HFFc6 (cell line): ENCODE results near the gene FPR3. TPM values are rescaled to one million over a fixed set of nuclear protein-coding genes. Genes with fewer than 3 reads are reported as not detected.
"Not testable (repeated sequence)": the region's sequence is repeated elsewhere in the genome, so short reads cannot be mapped to it uniquely, and the experiment has no call there.

Experiments
- DNase-seq: peaks from one replicate; pipeline ENCODE4 v3.0.0-alpha.2; 2018
- H3K27ac Mint-ChIP-seq: 2 replicates; pipeline ENCODE4 v1.8.0; 2020; ENCODE audit warnings: mild to moderate bottlenecking, mixed read lengths
- H3K27me3 Mint-ChIP-seq: 2 replicates; pipeline ENCODE4 v1.8.0; 2021; ENCODE audit warnings: mild to moderate bottlenecking, moderate library complexity, mixed read lengths; ENCODE audit not compliant: insufficient read depth
- H3K36me3 Mint-ChIP-seq: 2 replicates; pipeline ENCODE4 v1.8.0; 2021; ENCODE audit warnings: low read depth, mixed read lengths
- H3K4me1 Mint-ChIP-seq: 2 replicates; pipeline ENCODE4 v1.8.0; 2020; ENCODE audit warnings: low read depth, mixed read lengths
- H3K4me3 Mint-ChIP-seq: 2 replicates; pipeline ENCODE4 v1.8.0; 2020; ENCODE audit warnings: mild to moderate bottlenecking, moderate library complexity, mixed read lengths
- H3K9me3 Mint-ChIP-seq: 2 replicates; pipeline ENCODE4 v1.8.0; 2020; ENCODE audit warnings: mild to moderate bottlenecking, mixed read lengths
- total RNA-seq, 6 experiments: library from RNA; stranded (reverse); fragmentation: NEBNext Ultra II Directional; extraction: Animal tissue kit (Norgen Biotek cat#: 25700); gene quantifications; 2 replicates in 1 of 6; 3 replicates in 5 of 6; pipeline ENCODE4 v1.2.3, GENCODE V29; 2021
- TF ChIP-seq, protein P1 (sequence below): fragments of 200-600 bp; sonication (generic); IDR thresholded peaks from 2 replicates; pipeline ENCODE4 v1.5.0; 2021; ENCODE audit warnings: antibody characterized with exemption, mild to moderate bottlenecking

The FPR3 gene
- total RNA-seq, 6 experiments from 2014 or later, result not detected

GRCh38 chr19:51803519-51803918 is 8.6 kb downstream of the FPR3 start:
- no peaks in the 10 kb centered on the region for H3K27me3 Mint-ChIP-seq
- no peak for DNase-seq
- H3K4me3 Mint-ChIP-seq, result no peak overlapping the region
- no peaks in the 10 kb centered on the region for H3K9me3 Mint-ChIP-seq
- TF ChIP-seq, protein P1, sequence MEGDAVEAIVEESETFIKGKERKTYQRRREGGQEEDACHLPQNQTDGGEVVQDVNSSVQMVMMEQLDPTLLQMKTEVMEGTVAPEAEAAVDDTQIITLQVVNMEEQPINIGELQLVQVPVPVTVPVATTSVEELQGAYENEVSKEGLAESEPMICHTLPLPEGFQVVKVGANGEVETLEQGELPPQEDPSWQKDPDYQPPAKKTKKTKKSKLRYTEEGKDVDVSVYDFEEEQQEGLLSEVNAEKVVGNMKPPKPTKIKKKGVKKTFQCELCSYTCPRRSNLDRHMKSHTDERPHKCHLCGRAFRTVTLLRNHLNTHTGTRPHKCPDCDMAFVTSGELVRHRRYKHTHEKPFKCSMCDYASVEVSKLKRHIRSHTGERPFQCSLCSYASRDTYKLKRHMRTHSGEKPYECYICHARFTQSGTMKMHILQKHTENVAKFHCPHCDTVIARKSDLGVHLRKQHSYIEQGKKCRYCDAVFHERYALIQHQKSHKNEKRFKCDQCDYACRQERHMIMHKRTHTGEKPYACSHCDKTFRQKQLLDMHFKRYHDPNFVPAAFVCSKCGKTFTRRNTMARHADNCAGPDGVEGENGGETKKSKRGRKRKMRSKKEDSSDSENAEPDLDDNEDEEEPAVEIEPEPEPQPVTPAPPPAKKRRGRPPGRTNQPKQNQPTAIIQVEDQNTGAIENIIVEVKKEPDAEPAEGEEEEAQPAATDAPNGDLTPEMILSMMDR, result no peak
- no peak overlapping the region for H3K27ac Mint-ChIP-seq
- H3K4me1 Mint-ChIP-seq, result peaks cover 73% of the 10 kb centered on the region
- no peaks in the 10 kb centered on the region for H3K36me3 Mint-ChIP-seq

DNA sequence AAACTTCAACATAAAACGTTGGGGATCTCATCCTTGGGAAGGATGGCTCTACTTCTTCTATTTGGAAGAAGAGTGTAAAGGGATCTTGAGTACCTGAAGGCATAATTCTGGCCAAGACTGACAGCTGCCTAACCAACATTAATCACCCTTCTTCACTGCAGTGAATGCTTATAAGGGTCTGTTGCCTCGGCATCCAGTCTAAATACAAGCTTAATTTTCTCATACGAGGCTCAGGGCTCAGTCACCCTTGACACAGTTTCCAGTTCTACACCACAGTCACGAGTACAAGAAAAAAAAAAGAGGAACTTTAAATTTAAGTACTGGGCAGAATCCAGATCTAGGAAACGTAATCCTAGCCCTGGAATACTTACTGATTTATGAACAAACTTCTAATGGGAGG is 9.0 kb downstream of the FPR3 start:
- Mint-ChIP-seq H3K9me3 (no peaks in the 10 kb centered on the region), H3K4me1 (peaks cover 73% of the 10 kb centered on the region), H3K27me3 (no peaks in the 10 kb centered on the region), H3K36me3 (no peaks in the 10 kb centered on the region), H3K4me3 (no peak overlapping the region), H3K27ac (no peak overlapping the region)
- TF ChIP-seq, protein P1, result no peak
- DNase-seq, result no peak

DNA sequence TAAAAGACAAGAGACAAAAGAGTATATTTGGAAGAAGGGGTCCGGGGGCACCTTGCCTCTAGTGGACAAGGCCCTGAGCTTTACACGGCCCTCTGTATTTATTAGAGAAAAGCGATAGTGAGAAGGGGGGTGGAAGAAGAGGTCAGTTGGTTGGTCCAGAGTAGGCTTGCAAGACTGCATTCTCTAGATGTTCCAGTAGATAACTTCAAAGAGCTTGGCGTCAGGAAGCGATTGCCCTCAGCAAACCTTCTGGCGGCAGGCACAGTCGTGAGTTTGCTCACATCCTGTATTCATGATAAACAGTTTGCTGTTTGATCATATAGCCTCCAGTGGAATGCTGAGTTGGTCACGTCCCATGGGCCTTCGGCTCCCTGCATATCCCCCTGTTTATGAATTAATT is 9.8 kb downstream of the FPR3 start:
- H3K27ac Mint-ChIP-seq, result peak overlapping the region; percentile 42; the same call in 1 of the 2 replicates

DNA sequence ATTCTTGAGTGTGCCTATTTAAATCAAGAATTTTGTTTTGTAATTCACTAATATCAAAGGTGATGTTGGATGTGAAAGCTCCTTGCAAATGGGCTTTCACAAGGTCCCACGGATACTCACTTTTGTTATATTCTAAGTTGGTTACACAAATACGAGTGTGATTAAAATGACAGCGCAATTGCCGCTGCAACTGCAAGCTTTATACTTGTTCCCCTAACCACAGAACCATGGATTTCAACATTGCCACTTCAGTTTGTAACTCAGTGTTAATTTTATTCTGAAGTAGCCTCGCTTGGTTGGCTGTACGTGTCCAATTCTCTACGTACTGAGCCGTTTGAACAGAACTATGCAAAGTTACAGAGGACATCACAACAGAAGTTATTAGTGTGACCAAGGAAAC is 10.4 kb downstream of the FPR3 start:
- peaks cover 73% of the 10 kb centered on the region for H3K4me1 Mint-ChIP-seq
- H3K9me3 Mint-ChIP-seq, H3K4me3 Mint-ChIP-seq, H3K27me3 Mint-ChIP-seq, DNase-seq, H3K36me3 Mint-ChIP-seq, H3K27ac Mint-ChIP-seq: not testable (repeated sequence)

More for the DNA sequence above, 9.8 kb downstream of the FPR3 start:
- H3K27me3 Mint-ChIP-seq, H3K9me3 Mint-ChIP-seq, DNase-seq, H3K4me3 Mint-ChIP-seq, H3K36me3 Mint-ChIP-seq: not testable (repeated sequence)
- peaks cover 73% of the 10 kb centered on the region for H3K4me1 Mint-ChIP-seq

- H3K36me3 Mint-ChIP-seq, H3K9me3 Mint-ChIP-seq, DNase-seq, H3K27me3 Mint-ChIP-seq, H3K27ac Mint-ChIP-seq, H3K4me3 Mint-ChIP-seq: not testable (repeated sequence)
- H3K4me1 Mint-ChIP-seq, result peaks cover 69% of the 10 kb centered on the region
Measured at GRCh38 chr19:51806571-51806970, 11.6 kb downstream of the FPR3 start.

DNA sequence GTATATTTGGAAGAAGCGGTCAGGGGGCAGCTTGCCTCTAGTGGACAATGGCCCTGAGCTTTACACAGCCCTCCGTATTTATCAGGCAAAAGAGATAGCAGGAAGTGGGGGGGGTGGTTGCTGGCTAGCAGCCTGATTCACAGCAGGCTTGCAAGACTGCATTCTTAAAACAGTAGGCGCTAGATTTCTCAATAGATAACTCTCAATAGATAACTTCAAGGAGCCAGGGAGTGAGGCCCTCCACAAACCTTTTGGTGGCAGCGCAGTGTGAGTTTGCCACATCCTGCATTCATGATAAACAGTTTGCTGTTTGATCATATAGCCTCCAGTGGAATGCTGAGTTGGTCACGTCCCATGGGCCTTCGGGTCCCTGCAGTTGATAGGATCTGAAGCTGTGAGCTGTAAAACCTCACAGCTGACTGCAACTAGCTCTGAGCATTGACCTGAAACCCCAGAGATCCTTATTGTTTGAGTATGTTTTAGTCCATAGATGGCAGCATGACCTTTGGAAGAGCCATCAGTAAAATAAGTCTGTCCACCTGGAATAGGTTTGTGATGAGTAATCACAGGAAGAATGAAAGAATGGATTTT is 12.2 kb downstream of the FPR3 start:
- Mint-ChIP-seq H3K4me3 (peak overlapping the region; percentile 41; the same call in 1 of the 2 replicates), H3K4me1 (peaks cover 69% of the 10 kb centered on the region), H3K27me3 (no peaks in the 10 kb centered on the region; the same call in 1 of the 2 replicates), H3K9me3 (no peaks in the 10 kb centered on the region), H3K27ac (no peak overlapping the region), H3K36me3 (no peaks in the 10 kb centered on the region)
- TF ChIP-seq, protein P1, result no peak; the same call in 1 of the 2 replicates
- DNase-seq, result peak; percentile 5

DNA sequence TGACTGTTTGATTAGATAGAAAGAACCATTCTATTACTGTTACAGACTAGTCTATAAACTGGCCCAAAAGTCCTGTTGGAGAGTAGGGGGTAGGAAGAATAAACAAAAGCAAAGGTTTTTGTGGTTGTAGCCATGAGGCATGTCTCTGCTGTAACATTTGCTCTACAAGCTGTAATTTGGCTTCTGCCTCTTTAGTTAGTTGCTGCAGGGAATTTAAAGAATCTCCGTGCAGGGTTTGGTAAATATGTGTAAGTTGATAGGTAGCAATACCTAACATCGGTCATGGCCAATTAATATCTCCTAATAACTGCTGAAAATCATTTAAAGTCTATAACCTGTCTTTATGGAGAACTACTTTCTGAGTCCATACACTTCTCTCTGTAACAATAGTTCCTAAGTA is 13.0 kb downstream of the FPR3 start:
- no peak for DNase-seq
- Mint-ChIP-seq H3K4me3 (no peak overlapping the region; the same call in 1 of the 2 replicates), H3K27ac (no peak overlapping the region), H3K27me3 (no peaks in the 10 kb centered on the region; the same call in 1 of the 2 replicates), H3K36me3 (no peaks in the 10 kb centered on the region), H3K9me3 (no peaks in the 10 kb centered on the region), H3K4me1 (peaks cover 69% of the 10 kb centered on the region)
- TF ChIP-seq, protein P1, result no peak
